Tibial nerve (tissue), 4 donors: Measurements from ENCODE around the gene PGBD1.

Experiments used
- CTCF ChIP-seq, 5 experiments: fragments of 200-600 bp in 3 of 5; fragments of 450-650 bp in 2 of 5; sonication (generic) in 3 of 5; IDR thresholded peaks; one replicate each; pipeline ENCODE4 v1.5.1; 2016 to 2019; ENCODE audit warnings: antibody characterized with exemption in 5 of 5, mild to moderate bottlenecking in 3 of 5, moderate library complexity in 2 of 5
- EP300 ChIP-seq, 2 donors: sonication (generic); formaldehyde crosslinking; IDR thresholded peaks; one replicate each; pipeline ENCODE4 v1.6.1; 2017; ENCODE audit warnings: antibody characterized with exemption in 2 of 2, mild to moderate bottlenecking in 1 of 2
- POLR2A ChIP-seq, 2 donors: fragments of 450-650 bp; IDR thresholded peaks; one replicate each; pipeline ENCODE4 v1.6.1; 2017; ENCODE audit warnings: antibody characterized with exemption in 2 of 2, mild to moderate bottlenecking in 2 of 2, moderate library complexity in 2 of 2

DNA sequence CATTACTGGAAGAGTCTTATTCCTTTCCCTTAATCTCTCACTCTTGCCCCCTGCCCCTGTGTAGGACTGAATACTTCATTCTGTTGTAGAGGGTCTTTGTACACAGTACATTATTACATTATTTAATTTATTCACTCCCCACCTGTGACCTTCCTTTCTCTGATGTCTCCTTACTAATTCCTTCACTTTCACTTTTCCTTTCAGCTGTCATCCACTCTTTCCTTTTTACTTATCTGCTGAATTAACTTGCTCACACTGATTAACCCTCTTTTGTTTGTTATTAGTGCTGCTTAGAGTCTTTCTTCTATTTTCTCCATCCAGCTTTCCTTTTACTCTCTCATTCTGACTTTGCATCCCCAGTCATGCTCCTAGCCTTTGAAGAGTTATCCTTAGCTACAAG lies 6.5 kb upstream of the PGBD1 start:
- no peak for TF ChIP-seq EP300 (IDR thresholded peaks at IDR 0.05)
- no peak for TF ChIP-seq CTCF (IDR thresholded peaks at IDR 0.05)
- TF ChIP-seq POLR2A (IDR thresholded peaks at IDR 0.05): no peak
